H1 (cell line): ENCODE data around the gene CPSF4L. TPM values are rescaled to one million over a fixed set of nuclear protein-coding genes. Genes with fewer than 3 reads are reported as not detected.
A peak's percentile ranks its signal among the peaks of the same experiment; 100 is the strongest.

Experiments
- CTCF ChIA-PET: fragments of 300-600 bp; sonication (Branson Sonifier 250); formaldehyde crosslinking; loops from one replicate; lab custom pipeline; 2021; ENCODE audit not compliant: partially characterized antibody; lab: Charles Lee
- POLR2A ChIA-PET: fragments of 300-600 bp; sonication (Branson Sonifier 250); formaldehyde crosslinking; loops from one replicate; lab custom pipeline; 2021; ENCODE audit warnings: inconsistent platforms; ENCODE audit not compliant: partially characterized antibody; lab: Charles Lee
- DNase-seq, 2 experiments: peaks; one replicate each; pipeline versions ENCODE4 v3.0.0 to v3.0.0-alpha.2; 2010 to 2022; ENCODE audit warnings: low spot score in 2 of 2, low read depth in 1 of 2, mixed read lengths in 1 of 2
- FAIRE-seq: peaks from 2 replicates; lab custom pipeline; 2011; peaks lifted over from hg19 to GRCh38; lab: Jason Lieb, UNC
- H2AFZ ChIP-seq: 2 replicates; pipeline ENCODE4 v1.8.1; 2012; ENCODE audit warnings: low read length, inconsistent platforms
- H2AK5ac ChIP-seq: 2 replicates; pipeline ENCODE4 v1.6.1; 2013; ENCODE audit warnings: low read depth, low read length
- H2BK120ac ChIP-seq: replicated peaks from 2 replicates; pipeline ENCODE3; 2013; ENCODE audit warnings: low read depth, low read length, inconsistent platforms
- H2BK12ac ChIP-seq: 2 replicates; pipeline ENCODE4 v1.6.1; 2013; ENCODE audit warnings: low read depth, low read length
- H2BK15ac ChIP-seq: 2 replicates; pipeline ENCODE4 v1.6.1; 2013; ENCODE audit warnings: low read length
- H2BK20ac ChIP-seq: 2 replicates; pipeline ENCODE4 v1.6.1; 2013; ENCODE audit warnings: low read length
- H2BK5ac ChIP-seq: 2 replicates; pipeline ENCODE4 v1.6.1; 2013; ENCODE audit warnings: low read depth, low read length
- H3K14ac ChIP-seq: 2 replicates; pipeline ENCODE4 v1.6.1; 2013; ENCODE audit warnings: inconsistent platforms; ENCODE audit not compliant: insufficient read length
- H3K18ac ChIP-seq: 2 replicates; pipeline ENCODE4 v1.6.1; 2013; ENCODE audit warnings: low read length; ENCODE audit errors: extremely low read depth
- H3K23ac ChIP-seq: 2 replicates; pipeline ENCODE4 v1.6.1; 2013; ENCODE audit warnings: inconsistent platforms; ENCODE audit not compliant: insufficient read length
- H3K23me2 ChIP-seq: 2 replicates; pipeline ENCODE4 v1.6.1; 2013; ENCODE audit warnings: low read depth, low read length
- H3K27ac ChIP-seq: 2 replicates; pipeline ENCODE4 v1.6.1; 2011; ENCODE audit warnings: low read depth, low read length, inconsistent platforms
- H3K27me3 ChIP-seq, 4 experiments: replicated peaks in 1 of 4; 1 replicate in 1 of 4; 2 replicates in 3 of 4; pipeline versions ENCODE4 v1.6.1 to v1.8.1; 2011 to 2013; ENCODE audit warnings: low read length in 3 of 4, mild to moderate bottlenecking in 3 of 4, inconsistent platforms in 2 of 4, mixed read lengths in 2 of 4, moderate library complexity in 1 of 4; ENCODE audit not compliant: control insufficient read depth in 3 of 4, insufficient read depth in 3 of 4; ENCODE audit errors: extremely low read depth in 1 of 4
- H3K36me3 ChIP-seq, 4 experiments: 2 replicates each; pipeline versions ENCODE4 v1.6.1 to v1.8.1; 2011 to 2013; ENCODE audit warnings: mild to moderate bottlenecking in 4 of 4, low read length in 3 of 4, moderate library complexity in 2 of 4, control low read depth in 1 of 4, inconsistent platforms in 1 of 4; ENCODE audit not compliant: insufficient read depth in 4 of 4, control insufficient read depth in 2 of 4
- H3K4ac ChIP-seq: replicated peaks from 2 replicates; pipeline ENCODE3; 2013; ENCODE audit warnings: low read length, low read depth, mixed read lengths, inconsistent platforms; ENCODE audit not compliant: insufficient read length
- H3K4me1 ChIP-seq, 4 experiments: replicated peaks in 1 of 4; 1 replicate in 1 of 4; 2 replicates in 3 of 4; pipeline versions ENCODE4 v1.6.1 to v1.8.1; 2011 to 2013; ENCODE audit warnings: low read length in 3 of 4, inconsistent platforms in 2 of 4, mixed read lengths in 1 of 4; ENCODE audit not compliant: insufficient read depth in 4 of 4, control insufficient read depth in 3 of 4
- H3K4me2 ChIP-seq, 2 experiments: 2 replicates each; pipeline versions ENCODE4 v1.6.1 to v1.8.1; 2011 to 2013; ENCODE audit warnings: low read depth in 2 of 2, low read length in 2 of 2, control low read depth in 1 of 2, inconsistent platforms in 1 of 2, mild to moderate bottlenecking in 1 of 2; ENCODE audit not compliant: insufficient read depth in 1 of 2
- H3K4me3 ChIP-seq, 4 experiments: fragments of 200-600, 300-600 bp in 1 of 4; sonication (generic), shearing (Covaris generic), sonication (Bioruptor Twin) in 1 of 4; 2 replicates each; pipeline versions ENCODE4 v1.5.1 to v1.8.1; 2011 to 2016; ENCODE audit warnings: low read length in 4 of 4, low read depth in 3 of 4, control low read depth in 2 of 4, inconsistent platforms in 2 of 4, mild to moderate bottlenecking in 2 of 4, mixed read lengths in 1 of 4, moderate library complexity in 1 of 4; ENCODE audit not compliant: insufficient read depth in 2 of 4; ENCODE audit errors: extremely low read depth in 1 of 4
- H3K56ac ChIP-seq: replicated peaks from 2 replicates; pipeline ENCODE3; 2013; ENCODE audit warnings: low read depth, mild to moderate bottlenecking, mixed read lengths, low read length, inconsistent platforms; ENCODE audit not compliant: insufficient read length
- H3K79me1 ChIP-seq: 2 replicates; pipeline ENCODE4 v1.6.1; 2013; ENCODE audit warnings: low read depth, low read length, control low read depth
- H3K79me2 ChIP-seq, 2 experiments: 2 replicates each; pipeline versions ENCODE4 v1.6.1 to v1.8.1; 2012 to 2013; ENCODE audit warnings: low read length in 2 of 2, mild to moderate bottlenecking in 2 of 2, inconsistent platforms in 1 of 2; ENCODE audit not compliant: insufficient read depth in 2 of 2, control insufficient read depth in 1 of 2
- H3K9ac ChIP-seq, 4 experiments: replicated peaks in 1 of 4; 1 replicate in 1 of 4; 2 replicates in 3 of 4; pipeline versions ENCODE4 v1.6.1 to v1.8.1; 2011 to 2013; ENCODE audit warnings: low read depth in 3 of 4, low read length in 3 of 4, control low read depth in 2 of 4, mild to moderate bottlenecking in 2 of 4, moderate library complexity in 2 of 4, inconsistent platforms in 1 of 4; ENCODE audit errors: extremely low read depth in 1 of 4
- H3K9me3 ChIP-seq, 2 experiments: 2 replicates each; pipeline versions ENCODE4 v1.6.1 to v1.8.1; 2012 to 2013; ENCODE audit warnings: mild to moderate bottlenecking in 2 of 2, moderate library complexity in 2 of 2, control low read depth in 1 of 2, inconsistent platforms in 1 of 2, low read depth in 1 of 2, low read length in 1 of 2, mixed read lengths in 1 of 2; ENCODE audit not compliant: insufficient read depth in 2 of 2
- H4K20me1 ChIP-seq, 2 experiments: replicated peaks in 1 of 2; 2 replicates each; pipeline versions ENCODE3 to v1.8.1; 2011 to 2013; ENCODE audit warnings: inconsistent platforms in 2 of 2, low read length in 2 of 2, mild to moderate bottlenecking in 1 of 2; ENCODE audit not compliant: insufficient read depth in 2 of 2, control insufficient read depth in 1 of 2
- H4K5ac ChIP-seq: 2 replicates; pipeline ENCODE4 v1.6.1; 2013; ENCODE audit warnings: low read length, low read depth, mixed read lengths, inconsistent platforms; ENCODE audit not compliant: insufficient read length
- H4K8ac ChIP-seq: 2 replicates; pipeline ENCODE4 v1.8.0; 2013; ENCODE audit warnings: mild to moderate bottlenecking, moderate library complexity, low read length, inconsistent platforms; ENCODE audit not compliant: insufficient read depth; ENCODE audit errors: extremely low read depth
- H4K91ac ChIP-seq: replicated peaks from 2 replicates; pipeline ENCODE3; 2013; ENCODE audit warnings: low read length, mixed read lengths, inconsistent platforms; ENCODE audit not compliant: insufficient read length
- EZH2 ChIP-seq: fragments of 200-600 bp; sonication (generic); IDR thresholded peaks from 2 replicates; pipeline ENCODE4 v1.7.1; 2012; ENCODE audit warnings: low read depth, mild to moderate bottlenecking, moderate library complexity, low read length, inconsistent platforms; ENCODE audit not compliant: severe bottlenecking
- YY1 ChIP-seq: IDR thresholded peaks from 2 replicates; pipeline ENCODE4 v1.6.1; 2011; ENCODE audit warnings: low read depth, mild to moderate bottlenecking, low read length
- WGBS, 2 experiments: shearing (Covaris generic) in 1 of 2; methylation state at CpG; one replicate each; pipeline versions ENCODE4 v1.1.6 to v1.1.7; 2013 to 2015; ENCODE audit warnings: low lambda C conversion rate in 2 of 2, mixed read lengths in 2 of 2, inconsistent platforms in 1 of 2, low coverage in 1 of 2, missing lambda C conversion rate in 1 of 2; ENCODE audit not compliant: insufficient replicate concordance in 2 of 2, insufficient coverage in 1 of 2, insufficient read length in 1 of 2; ENCODE audit errors: extremely low coverage in 1 of 2, missing lambda C conversion rate in 1 of 2; 5-methylcytosine and 5-hydroxymethylcytosine counted together
- polyA plus RNA-seq, 7 experiments: library from polyadenylated mRNA; depleted of rRNA in 3 of 7; stranded (reverse) in 5 of 7; unstranded in 2 of 7; fragments of >200 nt in 5 of 7; fragments of 200-250 nt in 2 of 7; gene quantifications; 1 replicate in 5 of 7; 2 replicates in 1 of 7; 4 replicates in 1 of 7; pipeline versions ENCODE4 v1.2.1 to v1.2.3, GENCODE V29; 2011 to 2013; ENCODE audit warnings: missing spikeins in 2 of 7, mixed read lengths in 2 of 7
- total RNA-seq: library from RNA; stranded (reverse); fragmentation: NEBNext Ultra II Directional; extraction: Animal tissue kit (Norgen Biotek cat#: 25700); gene quantifications from 2 replicates; pipeline ENCODE4 v1.2.1, GENCODE V29; 2021
- TF ChIP-seq, protein P1 (sequence below): IDR thresholded peaks from 2 replicates; pipeline ENCODE4 v1.6.1; 2012; ENCODE audit warnings: inconsistent platforms

Gene CPSF4L
- total and polyA plus RNA-seq, 2 of the 8 experiments (the other 6 are each of a cell fraction or from before 2014, with no cell fraction given), result not detected

DNA sequence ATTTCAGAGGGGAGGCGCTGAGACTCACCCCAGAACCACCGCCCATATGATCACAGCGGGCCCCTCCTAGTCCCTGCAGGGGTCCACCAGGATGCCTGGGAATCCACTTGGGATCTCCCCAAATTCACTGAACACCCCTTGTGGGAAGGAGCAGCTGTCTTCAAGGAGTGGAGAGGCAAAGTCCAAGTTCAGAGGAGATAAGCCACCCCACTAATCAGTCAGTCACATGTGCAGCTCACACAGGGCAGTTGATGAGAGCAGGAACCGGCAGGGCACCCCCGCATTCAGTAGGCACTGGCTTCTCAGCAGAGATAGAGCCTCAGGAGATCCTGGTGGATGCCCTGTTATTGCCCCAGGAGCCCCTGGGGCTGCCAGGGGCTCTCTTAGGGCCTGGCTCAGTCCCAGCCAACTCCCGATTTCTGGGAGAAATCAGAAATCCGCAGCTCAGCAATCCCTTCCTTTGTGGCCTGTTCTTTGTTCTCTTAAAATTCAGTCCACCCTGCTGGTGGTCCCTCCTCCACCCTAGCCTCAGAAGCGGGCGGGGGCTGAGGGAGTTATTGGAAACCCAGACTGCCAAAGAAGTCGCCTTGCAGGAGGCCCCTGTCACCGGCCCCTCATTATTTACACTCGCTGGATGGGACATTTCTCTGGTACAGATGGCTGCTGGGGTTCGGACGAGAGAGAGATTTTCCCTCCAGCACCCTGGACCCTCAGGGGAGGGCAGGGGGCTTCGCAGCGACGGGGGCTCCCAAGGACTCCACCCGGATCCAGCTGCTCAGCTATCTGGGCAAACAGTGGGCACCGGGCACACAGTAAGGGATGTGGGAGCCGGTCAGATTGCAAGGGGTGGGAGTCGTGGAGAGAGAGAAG lies 48.3 kb upstream of the CPSF4L start:
- POLR2A ChIA-PET, result interaction anchor here (1.0 to 6.6 kb wide), 7 partner anchors 8 to 78 kb away, joined by 3 to 49 read pairs (median 5); a partner anchor contains a TSS
- FAIRE-seq, result no peak

More for the DNA sequence above, 48.3 kb upstream of the CPSF4L start:
- Histone ChIP-seq H3K9me3 (no peaks in the 10 kb centered on the region), H3K36me3 (no peaks in the 10 kb centered on the region), H3K23me2 (peaks cover 16% of the 10 kb centered on the region; the same call in 1 of the 2 replicates), H4K8ac (peak overlapping the region; percentile 88), H4K91ac (peak overlapping the region; percentile 93), H3K9ac (peak overlapping the region in 3 of 4 experiments; percentile 42 to 53 (median 49); a peak in 4 of 7 replicates), H2AK5ac (0 out of 2 replicates have a peak overlapping the region, but pooled peaks have one; percentile 75), H2BK20ac (no peak overlapping the region), H2AFZ (no peak overlapping the region), H3K79me2 (peaks cover 0 to 19% of the 10 kb centered on the region in 2 experiments; a peak in 1 of 4 replicates), H3K18ac (peak overlapping the region; percentile 81), H3K4ac (peak overlapping the region; percentile 69), H2BK12ac (peak overlapping the region; percentile 90; the same call in 1 of the 2 replicates), H2BK5ac (no peak overlapping the region), H2BK120ac (peak overlapping the region; percentile 47), H3K56ac (peak overlapping the region; percentile 84), H3K4me3 (peak overlapping the region; percentile 78 to 92 (median 82)), H3K27ac (no peak overlapping the region), H3K23ac (no peak overlapping the region), H3K79me1 (no peaks in the 10 kb centered on the region; the same call in none of the 2 replicates), H3K14ac (no peak overlapping the region), H3K27me3 (peaks cover 0 to 10% (median 5%) of the 10 kb centered on the region in 4 experiments; a peak in 3 of 7 replicates), H3K4me2 (peak overlapping the region; percentile 93), H3K4me1 (peaks cover 5 to 32% (median 25%) of the 10 kb centered on the region in 4 experiments), H2BK15ac (0 out of 2 replicates have a peak overlapping the region, but pooled peaks have one; percentile 20), H4K20me1 (peaks cover 0 to 2% of the 10 kb centered on the region in 2 experiments), H4K5ac (peak overlapping the region; percentile 4)
- TF ChIP-seq EZH2 (peak; percentile 8), YY1 (no peak)
- TF ChIP-seq, protein P1, sequence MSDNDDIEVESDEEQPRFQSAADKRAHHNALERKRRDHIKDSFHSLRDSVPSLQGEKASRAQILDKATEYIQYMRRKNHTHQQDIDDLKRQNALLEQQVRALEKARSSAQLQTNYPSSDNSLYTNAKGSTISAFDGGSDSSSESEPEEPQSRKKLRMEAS, result no peak
- 14% methylated on average over 21 of the region's 21 CpGs; no CpG with 5 or more reads in 1 of the 2 experiments for WGBS, 2 experiments
- peak in 1 of 2 experiments; percentile 60 for DNase-seq
- CTCF ChIA-PET, result interaction anchor here (0.9 to 8.5 kb wide), 20 partner anchors 10 to 337 kb away, joined by 3 to 53 read pairs (median 8); partner anchors contain the start of gene CPSF4L
